Kidney tubule cell (primary cell): ENCODE data around the gene RNF213.
"Not testable (repeated sequence)": the region's sequence is repeated elsewhere in the genome, so short reads cannot be mapped to it uniquely, and the experiment has no call there.

ENCODE experiments used
- DNase-seq: peaks from one replicate; pipeline ENCODE4 v3.0.0-alpha.2; 2018; ENCODE audit warnings: low spot score

RNF213 gene

DNA sequence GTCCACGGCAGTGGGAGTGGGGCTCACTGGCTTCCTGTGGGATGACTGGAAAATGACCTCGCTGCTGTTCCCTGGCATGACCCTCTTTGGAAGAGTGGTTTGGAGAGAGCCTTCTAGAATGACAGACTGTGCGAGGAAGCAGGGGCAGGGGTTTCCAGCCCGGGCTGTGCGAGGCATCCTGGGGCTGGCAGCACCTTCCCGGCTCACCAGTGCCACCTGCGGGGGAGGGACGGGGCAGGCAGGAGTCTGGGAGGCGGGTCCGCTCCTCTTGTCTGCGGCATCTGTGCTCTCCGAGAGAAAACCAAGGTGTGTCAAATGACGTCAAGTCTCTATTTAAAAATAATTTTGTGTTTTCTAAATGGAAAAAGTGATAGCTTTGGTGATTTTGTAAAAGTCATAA, 7.8 kb upstream of the RNF213 start:
- DNase-seq, result peak; percentile 78

DNA sequence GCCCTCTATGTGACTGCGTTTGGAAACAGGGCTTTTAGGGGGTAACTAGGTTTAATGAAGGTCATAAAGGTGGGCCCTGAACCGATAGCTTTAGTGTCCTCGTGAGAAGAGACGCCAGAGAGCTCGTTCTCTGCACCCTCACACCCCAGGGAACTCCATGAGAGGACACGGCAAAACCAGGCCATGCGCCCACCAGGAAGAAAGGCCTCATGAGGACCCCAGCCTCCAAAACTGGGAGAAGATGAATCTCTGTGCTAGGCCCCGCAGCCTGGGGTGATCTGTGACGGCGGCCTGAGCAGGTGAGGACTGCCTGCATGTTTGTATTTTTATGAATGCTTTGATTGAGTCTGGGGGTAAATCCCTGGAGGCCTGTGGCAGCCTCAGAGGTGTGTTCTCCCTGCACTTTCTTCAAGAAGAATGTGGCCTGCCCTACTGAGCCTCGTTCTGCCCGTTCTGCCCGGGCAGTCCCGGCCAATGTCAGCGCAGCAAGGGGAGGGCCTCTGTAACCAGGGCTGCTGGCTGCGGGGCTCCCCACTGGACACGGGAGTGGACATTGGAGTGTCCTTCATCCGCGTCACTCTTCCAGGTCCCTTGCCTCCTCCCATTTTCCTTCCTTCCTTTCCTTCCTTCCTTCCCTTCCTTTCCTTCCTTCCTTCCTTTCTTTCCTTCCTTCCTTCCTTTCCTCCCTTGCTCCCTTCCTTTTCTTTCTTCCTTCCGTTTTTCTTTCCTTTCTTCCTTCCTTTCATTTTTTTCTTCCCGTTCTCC, 6.8 kb upstream of the RNF213 start:
- peak; percentile 79 for DNase-seq

DNA sequence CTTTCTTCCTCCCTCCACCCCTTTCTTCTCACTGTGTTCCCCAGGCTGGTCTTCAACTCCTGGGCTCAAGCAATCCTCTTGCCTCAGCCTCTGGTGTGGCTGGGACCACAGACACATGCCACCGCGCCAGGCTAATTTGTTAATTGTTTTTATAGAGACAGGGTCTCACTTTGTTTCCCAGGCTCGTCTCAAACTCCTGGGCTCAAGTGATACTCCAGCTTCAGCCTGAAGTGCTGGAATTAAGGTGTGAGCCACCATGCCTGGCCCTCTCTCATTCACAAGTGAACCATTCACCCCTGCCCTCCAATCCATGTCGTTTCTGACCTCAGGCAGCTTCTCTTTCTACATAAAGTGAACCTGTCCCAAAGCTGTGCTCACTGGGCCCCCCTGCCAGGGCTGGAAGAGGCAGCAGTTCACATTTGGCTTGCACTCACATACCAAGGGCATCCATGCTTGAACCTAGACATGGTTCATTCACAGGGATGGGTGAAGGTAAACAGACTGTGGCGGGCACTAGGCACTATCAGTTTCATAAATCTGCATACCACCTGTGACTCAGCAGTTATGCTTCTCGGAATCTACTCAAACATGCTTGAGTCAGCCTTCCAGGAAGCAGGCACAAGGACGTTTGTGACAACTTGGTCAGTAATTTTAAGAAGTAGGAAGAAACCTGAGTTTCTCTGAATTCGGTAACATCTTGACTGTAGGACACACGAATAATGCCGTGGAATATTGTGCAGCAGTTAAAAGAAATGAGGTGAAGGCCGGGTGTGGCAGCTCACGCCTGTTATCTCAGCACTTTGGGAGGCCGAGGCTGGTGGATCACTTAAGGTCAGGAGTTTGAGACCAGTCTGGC, 6.0 kb upstream of the RNF213 start:
- DNase-seq, result peak; percentile 100

DNA sequence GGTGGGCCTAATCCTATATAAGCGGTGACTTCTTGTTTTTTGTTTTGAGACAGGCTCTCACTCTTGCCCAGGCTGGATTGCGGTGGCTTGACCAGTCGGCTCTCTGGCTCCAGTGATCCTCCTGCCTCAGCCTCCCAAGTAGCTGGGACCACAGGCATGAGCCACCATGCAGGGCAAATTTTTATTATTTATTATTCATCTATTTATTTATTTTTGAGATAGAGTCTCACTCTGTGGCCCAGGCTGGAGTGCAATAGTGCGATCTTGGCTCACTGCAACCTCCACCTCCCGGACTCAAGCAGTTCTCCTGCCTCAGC, 4.7 kb upstream of the RNF213 start:
- DNase-seq, result no peak

DNA sequence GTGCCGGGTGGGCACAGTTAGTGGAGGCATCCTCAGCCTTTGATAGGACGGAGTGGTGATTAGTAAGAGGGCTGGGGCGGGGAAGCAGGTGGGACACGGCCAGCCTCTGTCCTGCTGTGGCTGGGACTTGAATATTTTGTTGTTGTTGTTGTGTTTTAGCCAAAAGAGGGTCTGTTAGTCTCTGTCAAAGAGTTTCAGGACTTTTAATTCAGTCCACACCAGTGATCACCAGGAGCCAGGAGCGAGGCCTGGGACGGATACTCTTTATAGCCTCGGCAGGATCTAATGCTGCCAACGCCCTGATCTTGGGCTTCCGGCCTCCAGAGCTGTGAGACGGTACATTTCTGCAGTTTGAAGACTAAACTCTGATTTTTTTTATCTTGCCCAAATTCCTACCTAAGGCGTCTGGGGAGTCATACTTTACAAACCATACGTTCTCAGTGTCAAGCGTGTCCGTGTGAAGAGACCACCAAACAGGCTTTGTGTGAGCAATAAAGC, 2.9 kb upstream of the RNF213 start:
- DNase-seq, result no peak

DNA sequence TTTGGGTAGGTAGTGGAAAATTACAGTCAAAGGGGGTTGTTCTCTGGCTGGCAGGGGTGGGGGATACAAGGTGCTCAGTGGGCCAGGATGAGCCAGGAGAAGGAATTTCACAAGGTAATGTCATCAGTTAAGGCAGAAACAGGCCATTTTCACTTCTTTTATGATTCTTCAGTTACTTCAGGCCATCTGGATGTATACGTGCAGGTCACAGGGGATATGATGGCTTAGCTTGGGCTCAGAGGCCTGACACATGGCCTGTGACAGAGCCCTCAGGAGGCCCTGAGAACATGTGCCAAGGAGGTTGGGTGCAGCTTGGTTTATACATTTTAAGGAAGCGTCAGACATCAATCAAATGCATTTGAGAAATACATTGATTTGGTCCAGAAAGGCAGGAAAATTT, 2.4 kb upstream of the RNF213 start:
- DNase-seq, result not testable (repeated sequence)

DNA sequence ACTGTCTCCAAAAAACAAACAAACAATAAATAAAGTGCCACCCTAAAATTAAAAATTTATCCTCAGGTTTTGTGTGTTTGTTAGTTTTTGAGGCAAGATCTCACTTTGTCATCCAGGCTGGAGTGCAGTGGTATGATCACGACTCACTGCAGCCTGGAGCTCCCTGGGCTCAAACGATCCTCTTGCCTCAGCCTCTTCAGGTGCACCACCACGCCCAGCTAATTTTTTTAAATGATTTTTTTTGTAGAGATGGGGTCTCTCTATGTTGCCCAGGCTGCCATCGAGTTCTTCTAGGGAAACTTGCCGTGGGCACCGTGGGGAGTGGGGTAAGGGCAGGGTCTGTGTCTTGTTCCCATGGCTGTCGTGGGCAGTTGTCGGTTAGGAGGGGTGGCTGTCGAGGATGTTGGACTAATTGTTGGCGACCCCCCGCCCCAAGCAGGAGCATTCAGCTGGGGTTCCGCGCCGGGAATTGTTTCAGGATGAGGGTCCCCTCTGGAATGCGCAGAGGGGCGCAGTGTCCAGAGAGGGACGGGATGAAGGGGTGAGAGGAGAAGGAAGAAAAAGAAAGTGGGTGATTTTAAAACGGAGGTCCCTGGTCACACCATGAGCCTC, 1.1 kb upstream of the RNF213 start:
- DNase-seq, result peak; percentile 39

DNA sequence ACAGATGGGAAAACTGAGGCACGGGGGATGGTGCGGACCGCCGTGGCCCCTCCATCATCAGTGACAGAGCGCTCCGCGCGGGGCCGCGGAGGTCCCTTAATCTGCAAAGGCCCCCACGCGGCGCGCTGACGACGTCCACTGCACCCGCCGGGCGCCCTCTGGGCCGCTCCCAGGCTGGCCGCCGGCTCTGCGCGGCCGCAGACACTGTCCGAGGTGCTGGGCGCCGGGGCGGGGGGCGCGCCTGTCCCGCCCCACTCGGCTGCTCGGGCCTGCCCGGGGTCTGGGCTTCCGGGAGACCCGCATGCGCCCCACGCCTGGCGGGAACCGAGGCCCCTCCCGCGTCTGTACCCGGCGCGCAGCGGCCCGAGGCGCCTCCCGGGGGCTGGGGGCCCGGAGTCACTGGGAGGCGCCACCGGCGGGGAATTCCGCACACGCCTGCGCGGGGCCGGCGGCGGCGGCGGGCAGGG, 550 bp upstream of the RNF213 start:
- peak; percentile 86 for DNase-seq

DNA sequence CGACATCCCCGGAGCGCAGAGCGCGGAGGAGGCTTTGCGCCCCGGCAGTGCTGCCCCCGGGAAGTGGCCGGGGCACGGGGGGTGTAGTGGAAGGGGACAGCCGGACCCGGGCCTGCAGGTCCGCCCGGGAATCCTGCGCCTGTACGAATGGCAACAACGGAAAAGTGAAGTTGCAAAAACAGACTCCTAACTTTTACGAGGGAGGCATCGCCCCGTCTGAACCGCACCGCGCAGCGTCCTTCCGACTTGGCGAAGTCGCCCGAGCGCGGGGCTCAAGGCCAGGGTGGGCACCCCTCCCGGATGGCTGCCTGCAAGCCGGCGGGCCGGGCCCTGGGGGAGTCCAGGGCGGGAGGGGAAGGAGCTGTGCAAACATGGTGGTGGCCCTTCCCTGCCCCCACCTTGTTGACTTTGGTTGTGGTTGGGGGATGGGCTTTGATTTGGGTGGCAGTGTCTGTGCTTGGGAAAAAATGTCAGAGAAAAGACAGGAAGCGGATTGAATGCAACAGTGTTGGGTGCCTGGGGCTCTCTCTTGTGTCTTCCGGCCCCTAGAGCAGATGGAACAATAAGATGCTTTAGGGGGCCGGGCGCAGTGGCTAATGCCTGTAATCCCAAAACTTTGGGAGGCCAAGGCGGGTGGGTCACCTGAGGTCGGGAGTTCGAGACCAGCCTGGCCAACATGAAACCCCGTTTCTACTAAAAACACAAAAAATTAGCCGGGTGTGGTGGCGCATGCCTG, 675 bp downstream of the RNF213 start:
- peak; percentile 71 for DNase-seq

DNA sequence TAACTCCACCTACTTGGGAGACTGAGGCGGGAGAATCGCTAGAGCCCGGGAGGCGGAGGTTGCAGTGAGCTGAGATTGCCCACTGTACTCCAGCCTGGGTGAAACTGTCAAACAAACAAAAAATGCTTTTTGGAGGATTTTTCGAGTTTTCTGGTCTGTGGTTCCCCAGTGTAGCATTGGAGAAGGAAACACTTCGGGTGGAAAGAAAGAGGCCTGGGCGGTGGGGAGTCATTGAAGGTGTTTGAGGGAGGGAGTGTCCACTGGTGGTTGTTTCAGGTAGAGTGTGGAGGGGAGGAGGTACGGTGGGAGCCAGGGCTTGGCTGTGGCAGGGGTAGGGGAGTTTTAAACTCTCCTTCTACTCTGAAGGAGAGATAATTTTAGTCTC, 1.2 kb downstream of the RNF213 start:
- no peak for DNase-seq

DNA sequence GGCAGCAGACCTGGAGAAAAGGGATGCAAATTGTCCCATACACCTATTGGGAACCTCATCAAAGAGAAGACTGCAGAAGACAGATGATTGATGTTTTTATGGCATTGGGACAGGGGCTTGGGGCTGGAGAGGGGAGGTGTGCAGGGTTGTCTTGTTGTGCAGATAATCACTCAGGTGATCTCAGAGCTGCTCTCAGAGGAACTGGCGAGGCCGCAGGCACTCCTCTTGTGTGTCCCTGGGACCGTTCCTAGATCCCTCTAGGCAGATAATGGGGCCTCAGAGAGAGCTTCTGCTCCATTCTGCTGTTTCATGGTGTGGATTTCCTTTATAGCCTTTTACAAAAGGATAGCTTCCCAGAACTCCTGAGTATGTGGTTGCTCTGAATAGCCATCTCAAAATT, 1.6 kb downstream of the RNF213 start:
- DNase-seq, result no peak

DNA sequence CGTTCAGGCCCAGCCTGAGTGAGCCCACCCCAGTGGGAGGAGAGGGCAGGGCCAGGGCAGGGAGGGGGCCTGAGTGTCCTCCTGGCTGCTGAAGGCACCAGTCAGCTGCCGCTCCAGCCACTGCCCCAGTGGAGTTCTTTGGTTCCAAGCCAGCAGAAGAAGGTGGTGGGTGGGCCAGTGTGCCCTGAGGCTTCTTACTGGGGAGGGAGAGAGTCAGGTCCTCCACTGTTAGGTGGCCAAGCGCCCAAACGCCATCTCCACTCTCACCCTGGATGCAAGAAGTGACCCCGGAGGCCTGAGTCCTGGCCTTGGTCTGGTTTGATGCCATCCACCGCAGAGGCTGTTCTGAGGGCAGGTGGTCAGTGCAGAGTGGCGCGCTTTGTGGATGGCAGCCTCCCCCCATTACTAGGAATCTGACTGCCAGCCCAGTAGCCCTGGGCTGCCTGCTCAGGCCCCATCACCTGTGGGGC, 2.2 kb downstream of the RNF213 start:
- no peak for DNase-seq

DNA sequence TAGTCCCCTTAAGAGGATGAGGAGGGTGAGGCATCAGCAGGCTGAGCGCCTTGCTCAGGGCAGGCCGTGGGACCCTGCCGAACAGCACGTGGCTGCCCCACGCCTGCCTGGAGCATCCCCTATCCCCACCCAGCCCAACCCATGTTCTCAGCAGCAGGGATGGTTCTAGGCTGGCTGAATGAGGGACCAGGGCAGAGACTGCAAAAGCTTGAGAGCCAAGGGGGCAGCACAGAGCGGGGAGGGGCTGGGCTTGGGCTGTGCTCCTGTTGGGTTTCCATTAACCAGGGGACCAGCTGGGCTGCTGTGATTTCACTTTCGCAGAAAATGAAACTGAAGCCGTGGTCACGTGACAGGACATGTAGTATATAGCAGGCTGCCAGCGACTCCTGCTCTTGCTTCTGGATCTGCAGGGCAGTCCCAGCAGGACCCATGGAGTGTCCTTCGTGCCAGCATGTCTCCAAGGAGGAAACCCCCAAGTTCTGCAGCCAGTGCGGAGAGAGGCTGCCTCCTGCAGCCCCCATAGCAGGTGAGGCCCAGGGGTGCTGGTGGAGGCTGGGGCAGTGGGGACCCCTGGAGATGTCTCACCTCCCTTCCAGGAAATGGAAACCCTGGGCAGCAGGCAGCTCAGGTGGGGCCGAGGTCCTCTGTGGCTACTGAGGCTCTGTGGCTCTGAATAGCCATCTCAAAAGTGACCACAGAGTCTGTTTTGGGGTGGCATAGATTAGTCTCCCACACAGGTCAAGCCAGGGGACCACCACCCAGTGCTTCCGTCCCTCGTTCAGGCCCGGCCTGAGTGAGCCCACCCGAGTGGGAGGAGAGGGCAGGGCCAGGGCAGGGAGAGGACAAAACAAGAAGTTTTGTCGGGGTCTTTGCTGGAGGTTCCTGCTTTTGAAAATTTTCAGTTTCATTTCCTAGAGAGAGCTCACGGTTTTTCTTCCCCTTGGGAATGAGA, 2.9 kb downstream of the RNF213 start:
- DNase-seq, result peak; percentile 97

DNA sequence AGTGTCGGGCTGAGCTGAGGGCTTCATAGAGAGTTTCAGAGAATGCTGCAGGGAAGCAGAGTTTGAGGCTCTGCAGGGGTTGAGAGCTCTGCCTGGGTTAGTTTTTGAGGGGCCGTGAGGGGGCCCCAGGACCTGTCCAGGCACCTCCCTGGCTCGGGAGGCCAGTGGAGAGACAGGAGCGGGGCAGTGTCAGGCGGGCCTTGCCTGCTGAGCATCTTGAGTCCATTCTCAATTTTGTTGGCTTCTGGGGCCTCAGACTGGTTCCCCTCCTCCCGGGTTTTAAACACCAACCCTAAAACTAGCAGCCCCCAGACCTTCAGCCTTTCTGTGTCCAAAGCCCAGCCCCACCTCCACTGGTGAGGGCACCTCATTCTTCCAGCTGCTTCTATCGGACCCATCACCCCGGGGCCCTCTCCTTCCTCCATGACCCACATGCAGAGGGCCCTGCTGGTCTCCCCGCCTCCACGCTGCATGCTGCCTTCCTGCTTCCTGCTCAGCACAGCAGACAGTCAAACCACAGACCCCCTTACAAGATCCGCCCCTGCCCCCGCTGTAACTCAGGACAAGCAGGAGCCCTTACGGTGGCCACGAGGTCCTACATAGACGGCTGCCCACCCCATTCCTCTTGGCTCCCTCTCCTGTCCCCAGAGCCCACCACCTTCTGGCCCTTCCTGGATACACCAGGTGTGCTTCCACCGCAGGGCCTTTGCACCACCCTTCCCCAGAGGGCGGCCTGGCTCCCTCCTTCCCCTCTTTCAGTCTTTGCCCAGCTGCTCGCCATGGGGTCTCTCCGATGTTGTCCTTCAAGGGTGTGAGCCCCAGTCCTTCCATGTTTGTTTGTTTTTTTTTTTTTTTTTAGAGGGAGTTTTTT, 3.8 kb downstream of the RNF213 start:
- DNase-seq, result no peak

DNA sequence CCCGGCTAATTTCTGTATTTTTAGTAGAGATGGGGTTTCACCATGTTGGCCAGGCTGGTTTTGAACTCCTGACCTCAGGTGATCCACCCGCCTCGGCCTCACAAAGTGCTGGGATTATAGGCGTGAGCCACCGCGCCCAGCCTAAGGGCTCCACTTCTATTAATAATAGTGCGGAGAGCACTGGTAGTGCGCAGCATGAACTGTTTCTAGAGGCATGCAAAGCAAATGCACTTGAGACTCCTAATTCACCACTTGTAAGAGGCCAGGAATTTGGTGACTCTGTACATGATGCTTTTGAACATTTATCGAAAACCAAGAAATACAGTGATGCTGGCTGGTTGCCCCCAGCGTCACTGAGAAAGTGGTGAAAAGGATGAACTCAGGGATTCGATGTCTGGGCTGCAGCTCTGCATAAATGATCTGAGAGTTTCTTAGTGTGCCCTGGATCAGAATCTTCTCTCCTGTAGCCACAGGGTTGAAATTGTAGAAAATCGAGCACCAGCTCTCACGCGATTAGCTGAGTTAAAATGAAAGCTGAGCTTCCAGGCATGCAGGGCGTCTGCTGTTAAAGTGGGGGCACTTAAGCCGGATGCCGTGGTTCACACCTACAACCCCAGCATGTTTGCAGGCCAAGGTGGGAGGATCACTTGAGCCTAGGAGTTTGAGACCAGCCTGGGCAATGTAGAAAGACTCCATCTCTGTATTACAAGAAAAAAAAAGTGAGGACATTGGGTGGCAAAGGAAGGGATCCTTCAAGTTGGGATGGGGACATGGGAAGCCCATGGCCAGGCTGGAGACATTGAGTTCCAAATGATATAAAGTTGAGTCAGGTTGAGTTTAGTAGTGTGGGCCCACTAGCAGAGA, 4.8 kb downstream of the RNF213 start:
- DNase-seq, result no peak

DNA sequence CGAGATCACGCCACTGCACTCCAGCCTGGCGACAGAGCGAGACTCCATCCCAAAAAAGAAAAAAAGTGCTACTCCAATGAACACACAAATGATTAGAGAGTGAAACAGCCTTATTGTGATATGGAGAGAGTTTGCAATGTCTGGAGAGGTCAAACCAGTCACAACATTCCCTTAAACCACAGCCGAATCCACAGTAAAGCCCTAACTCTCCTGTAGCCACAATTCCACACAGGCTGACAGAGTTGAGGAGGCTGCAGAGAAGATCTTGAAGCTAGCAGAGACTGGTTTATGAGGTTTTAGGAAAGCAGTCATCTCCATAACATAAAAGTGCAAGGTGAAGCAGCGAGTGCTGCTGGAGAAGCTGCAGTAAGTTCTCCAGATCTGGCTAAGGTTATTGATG, 6.7 kb downstream of the RNF213 start:
- no peak for DNase-seq

DNA sequence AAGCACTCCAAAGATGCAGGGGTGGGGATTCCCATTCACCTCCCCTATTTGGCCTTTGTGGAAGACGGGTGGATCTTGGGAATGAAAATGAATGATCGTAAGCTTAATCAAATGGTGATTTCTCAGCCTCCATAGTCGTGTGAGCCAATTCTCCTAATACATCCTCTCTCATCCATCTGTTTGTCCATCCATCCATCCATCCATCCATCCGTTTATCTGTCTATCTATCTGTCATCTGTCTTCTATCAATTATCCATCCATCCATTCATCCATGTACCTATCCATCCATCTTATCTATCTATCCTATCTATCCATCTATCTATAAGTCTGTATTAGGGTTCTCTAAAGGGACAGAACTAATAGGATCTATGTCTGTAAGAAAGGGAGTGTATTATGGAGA, 7.8 kb downstream of the RNF213 start:
- no peak for DNase-seq

DNA sequence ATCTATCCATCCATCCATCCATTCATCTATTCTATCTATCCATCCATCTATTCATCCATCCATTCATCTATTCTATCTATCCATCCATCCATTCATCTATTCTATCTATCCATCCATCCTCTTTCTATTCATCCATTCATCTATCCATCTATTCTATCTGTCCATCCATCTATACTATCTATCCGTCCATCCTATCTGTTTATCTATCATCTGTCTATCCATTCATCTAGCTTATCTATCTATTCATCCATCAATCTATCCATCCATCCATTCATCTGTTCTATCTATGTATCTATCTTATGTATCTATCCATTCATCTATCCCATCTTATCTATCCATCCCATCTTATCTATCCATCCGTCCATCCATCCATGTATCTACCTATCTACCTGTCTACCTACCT, 8.8 kb downstream of the RNF213 start:
- DNase-seq, result no peak

DNA sequence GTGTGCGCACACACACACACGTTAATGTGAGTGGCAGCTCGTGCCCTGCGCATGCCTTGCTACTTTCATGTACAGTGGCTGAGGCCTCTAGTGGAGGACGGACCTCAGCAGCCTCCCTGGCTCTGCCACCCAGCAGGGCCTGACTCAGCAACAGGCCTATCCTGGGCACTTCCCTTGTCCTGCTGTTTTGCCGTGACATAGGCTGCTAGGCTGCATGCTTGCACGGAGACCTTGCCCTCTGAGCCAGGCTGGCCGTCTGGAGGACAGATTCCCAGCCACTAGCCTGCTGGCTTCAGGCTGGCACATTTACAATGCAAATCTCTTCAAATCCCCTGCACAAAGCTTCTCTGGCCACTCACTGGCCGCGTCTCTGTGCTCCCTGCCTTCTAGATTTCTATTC, 9.5 kb downstream of the RNF213 start:
- no peak for DNase-seq
